ENCODE results near the gene GRB10. TPM values are rescaled to one million over a fixed set of nuclear protein-coding genes. Genes with fewer than 3 reads are reported as not detected.

Gene GRB10
- polyA plus RNA-seq, 3 donors, result 1.3 to 3.1 (median 1.5) TPM

DNA sequence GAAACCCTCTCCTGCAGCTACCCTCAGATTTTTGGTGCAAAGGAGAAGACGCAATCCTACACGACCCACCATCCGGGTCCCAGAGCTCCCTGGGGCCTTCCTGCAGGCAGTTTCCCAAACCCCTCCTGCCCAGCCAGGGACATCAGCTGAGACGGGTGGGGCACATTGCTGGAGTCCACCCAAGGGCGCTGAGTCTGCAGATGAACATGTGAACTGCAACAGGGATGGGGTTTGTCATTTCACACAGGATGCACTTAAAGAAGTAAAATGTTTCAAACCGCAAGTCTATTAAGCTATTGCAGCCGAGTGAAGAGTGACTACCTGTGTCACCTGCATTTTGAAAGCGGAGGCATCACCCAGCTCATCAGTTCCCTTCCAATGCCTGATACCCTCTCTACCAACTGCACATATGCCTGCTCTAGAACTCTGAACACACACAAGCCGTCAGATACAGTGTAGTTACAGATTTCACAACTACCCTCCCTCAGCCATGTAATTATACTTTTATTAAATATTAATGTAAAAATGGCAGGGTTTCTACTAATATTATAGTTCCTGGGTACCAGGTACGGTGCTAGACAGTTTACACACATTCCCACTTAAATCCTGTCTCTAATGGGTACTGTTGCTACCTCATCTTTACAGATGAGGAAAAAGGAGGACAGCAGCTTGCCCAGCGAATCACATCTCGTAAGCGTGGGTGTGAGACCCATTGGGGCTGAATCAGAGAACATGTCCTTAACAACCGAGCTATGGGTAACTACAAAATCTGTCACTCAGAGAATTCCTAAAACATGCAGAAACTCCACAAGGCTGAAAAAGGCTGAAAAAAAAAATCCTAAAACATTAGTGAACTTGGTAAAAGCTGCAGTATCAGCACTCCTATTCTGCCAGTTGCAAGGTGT, 71.2 kb downstream of the GRB10 start:
- Histone ChIP-seq H4K20me1 (ENCODE audit: insufficient read depth, low read length) (no peaks in the 10 kb centered on the region), H3K27ac (ENCODE audit: low read depth in 1 of 2, low read length in 2 of 2) (no peak overlapping the region), H2AFZ (ENCODE audit: insufficient read depth, low read depth, low read length, poor library complexity, severe bottlenecking) (no peak overlapping the region), H3K36me3 (replicated peaks in 1 of 2; ENCODE audit: control insufficient read depth in 1 of 2, insufficient read depth in 2 of 2, low read length in 2 of 2) (no peaks in the 10 kb centered on the region), H3K4me3 (replicated peaks in 1 of 3; ENCODE audit: low read depth in 2 of 3, low read length in 3 of 3) (no peak overlapping the region), H3K4me2 (replicated peaks; ENCODE audit: extremely low read depth, low read length, poor library complexity, severe bottlenecking) (no peak overlapping the region), H3K9ac (ENCODE audit: insufficient read depth, low read length, poor library complexity, severe bottlenecking) (no peak overlapping the region), H3K27me3 (ENCODE audit: control insufficient read depth in 2 of 2, insufficient read depth in 2 of 2, low read length in 2 of 2) (no peaks in the 10 kb centered on the region), H3K4me1 (ENCODE audit: control insufficient read depth in 1 of 2, insufficient read depth in 2 of 2, low read length in 2 of 2) (no peaks in the 10 kb centered on the region), H3K9me3 (replicated peaks in 1 of 2; ENCODE audit: control insufficient read depth in 1 of 2, insufficient read depth in 1 of 2, low read length in 2 of 2) (no peaks in the 10 kb centered on the region), H3K79me2 (ENCODE audit: insufficient read depth, low read length) (no peaks in the 10 kb centered on the region)
- TF ChIP-seq, protein P1, sequence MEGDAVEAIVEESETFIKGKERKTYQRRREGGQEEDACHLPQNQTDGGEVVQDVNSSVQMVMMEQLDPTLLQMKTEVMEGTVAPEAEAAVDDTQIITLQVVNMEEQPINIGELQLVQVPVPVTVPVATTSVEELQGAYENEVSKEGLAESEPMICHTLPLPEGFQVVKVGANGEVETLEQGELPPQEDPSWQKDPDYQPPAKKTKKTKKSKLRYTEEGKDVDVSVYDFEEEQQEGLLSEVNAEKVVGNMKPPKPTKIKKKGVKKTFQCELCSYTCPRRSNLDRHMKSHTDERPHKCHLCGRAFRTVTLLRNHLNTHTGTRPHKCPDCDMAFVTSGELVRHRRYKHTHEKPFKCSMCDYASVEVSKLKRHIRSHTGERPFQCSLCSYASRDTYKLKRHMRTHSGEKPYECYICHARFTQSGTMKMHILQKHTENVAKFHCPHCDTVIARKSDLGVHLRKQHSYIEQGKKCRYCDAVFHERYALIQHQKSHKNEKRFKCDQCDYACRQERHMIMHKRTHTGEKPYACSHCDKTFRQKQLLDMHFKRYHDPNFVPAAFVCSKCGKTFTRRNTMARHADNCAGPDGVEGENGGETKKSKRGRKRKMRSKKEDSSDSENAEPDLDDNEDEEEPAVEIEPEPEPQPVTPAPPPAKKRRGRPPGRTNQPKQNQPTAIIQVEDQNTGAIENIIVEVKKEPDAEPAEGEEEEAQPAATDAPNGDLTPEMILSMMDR (IDR thresholded peaks at IDR 0.05), result no peak
- no peak overlapping the region for H3K4me3 Mint-ChIP-seq
- 34% methylated on average over 7 of the region's 14 CpGs for WGBS (ENCODE audit: insufficient coverage)
- H3K27me3 Mint-ChIP-seq (ENCODE audit: low read depth in 3 of 3), result peaks cover 0 to 2% (median 1%) of the 10 kb centered on the region in 3 donors
- H3K36me3 Mint-ChIP-seq, result no peaks in the 10 kb centered on the region
- intact Hi-C loops (cut with micrococcal nuclease), result no loop called here
- DNase-seq, result no peak
- no peaks in the 10 kb centered on the region for H3K4me1 Mint-ChIP-seq
- no peak overlapping the region for H3K27ac Mint-ChIP-seq
- H3K9me3 Mint-ChIP-seq, result peaks cover 0 to 5% (median 0%) of the 10 kb centered on the region in 7 donors

DNA sequence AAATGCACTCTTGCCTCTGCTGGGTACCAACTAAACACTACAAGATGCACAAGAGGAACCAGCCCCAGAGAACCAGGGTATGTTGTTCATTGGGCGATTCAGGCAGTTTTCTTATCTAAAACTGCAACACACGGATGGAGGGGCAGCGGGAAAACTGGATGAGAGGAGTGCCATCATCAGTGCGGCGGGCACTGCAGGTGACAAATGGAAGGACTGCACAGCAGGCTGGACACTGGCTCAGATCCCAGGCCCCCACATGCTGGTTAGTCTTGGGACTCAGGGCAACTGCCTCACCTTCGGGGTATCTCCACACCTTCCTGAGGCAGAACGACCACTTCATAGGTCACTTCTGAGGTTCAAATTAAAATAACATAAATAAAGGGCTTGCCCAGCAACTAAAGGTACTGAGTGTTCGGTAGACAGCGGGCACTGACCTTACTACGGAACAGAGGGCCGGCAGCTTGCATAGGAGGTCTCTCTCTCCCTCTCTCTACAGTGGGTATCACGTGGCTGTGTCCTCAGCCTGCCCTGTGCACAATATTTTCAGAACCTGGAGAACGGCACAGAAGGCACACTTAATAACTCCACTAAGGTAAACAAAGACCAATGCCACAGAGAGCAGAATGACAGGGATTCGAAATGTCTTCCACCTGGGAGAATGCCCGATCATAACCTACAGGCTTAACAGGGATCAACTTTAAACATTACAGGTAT, 72.1 kb downstream of the GRB10 start:
- Mint-ChIP-seq H3K36me3 (no peaks in the 10 kb centered on the region), H3K4me1 (no peaks in the 10 kb centered on the region), H3K9me3 (peaks cover 0 to 5% (median 0%) of the 10 kb centered on the region in 7 donors), H3K4me3 (no peak overlapping the region), H3K27ac (no peak overlapping the region), H3K27me3 (ENCODE audit: low read depth in 3 of 3) (peaks cover 0 to 2% (median 1%) of the 10 kb centered on the region in 3 donors)
- Histone ChIP-seq H3K4me1 (ENCODE audit: control insufficient read depth in 1 of 2, insufficient read depth in 2 of 2, low read length in 2 of 2) (no peaks in the 10 kb centered on the region), H3K9ac (ENCODE audit: insufficient read depth, low read length, poor library complexity, severe bottlenecking) (no peak overlapping the region), H3K79me2 (ENCODE audit: insufficient read depth, low read length) (no peaks in the 10 kb centered on the region), H3K27ac (ENCODE audit: low read depth in 1 of 2, low read length in 2 of 2) (no peak overlapping the region), H3K27me3 (ENCODE audit: control insufficient read depth in 2 of 2, insufficient read depth in 2 of 2, low read length in 2 of 2) (no peaks in the 10 kb centered on the region), H4K20me1 (ENCODE audit: insufficient read depth, low read length) (no peaks in the 10 kb centered on the region), H3K9me3 (replicated peaks in 1 of 2; ENCODE audit: control insufficient read depth in 1 of 2, insufficient read depth in 1 of 2, low read length in 2 of 2) (no peaks in the 10 kb centered on the region), H2AFZ (ENCODE audit: insufficient read depth, low read depth, low read length, poor library complexity, severe bottlenecking) (no peak overlapping the region), H3K4me2 (replicated peaks; ENCODE audit: extremely low read depth, low read length, poor library complexity, severe bottlenecking) (no peak overlapping the region), H3K36me3 (replicated peaks in 1 of 2; ENCODE audit: control insufficient read depth in 1 of 2, insufficient read depth in 2 of 2, low read length in 2 of 2) (no peaks in the 10 kb centered on the region), H3K4me3 (replicated peaks in 1 of 3; ENCODE audit: low read depth in 2 of 3, low read length in 3 of 3) (no peak overlapping the region)
- WGBS (ENCODE audit: insufficient coverage), result 100% methylated on average over 5 of the region's 15 CpGs
- no peak for DNase-seq
- TF ChIP-seq, protein P1 (IDR thresholded peaks at IDR 0.05), result no peak
- intact Hi-C loops (cut with micrococcal nuclease), result no loop called here

Data from CD14-positive monocyte (primary cell).